CD4-positive, alpha-beta T cell treated with Interferon gamma for 1 hour (primary cell): ENCODE results near the gene CDK13.
"Not testable (repeated sequence)": the region's sequence is repeated elsewhere in the genome, so short reads cannot be mapped to it uniquely, and the experiment has no call there.

ENCODE experiments used
- DNase-seq: peaks from one replicate; pipeline ENCODE4 v3.0.0-alpha.2; 2020

The CDK13 gene

GRCh38 chr7:40105879-40106473 is 155.9 kb downstream of the CDK13 start:
- DNase-seq = no peak

- no peak for DNase-seq
Measured at GRCh38 chr7:40115936-40116335, 165.9 kb downstream of the CDK13 start.

DNA sequence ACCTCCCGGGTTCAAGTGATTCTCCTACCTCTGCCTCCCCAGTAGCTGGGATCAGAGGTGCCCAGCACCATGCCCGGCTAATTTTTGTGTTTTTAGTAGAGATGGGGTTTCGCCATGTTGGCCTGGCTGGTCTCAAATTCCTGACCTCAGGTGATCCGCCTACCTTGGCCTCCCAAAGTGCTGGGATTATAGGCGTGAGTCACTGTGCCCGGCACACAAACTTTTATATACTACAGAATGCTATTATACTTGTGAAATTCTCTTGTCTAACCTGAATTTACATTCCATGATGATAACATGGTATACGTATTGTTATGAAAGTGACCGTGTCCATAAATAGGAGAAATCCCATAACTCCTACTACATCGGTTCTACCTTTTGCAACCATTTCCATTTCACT is 167.1 kb downstream of the CDK13 start:
- not testable (repeated sequence) for DNase-seq

DNA sequence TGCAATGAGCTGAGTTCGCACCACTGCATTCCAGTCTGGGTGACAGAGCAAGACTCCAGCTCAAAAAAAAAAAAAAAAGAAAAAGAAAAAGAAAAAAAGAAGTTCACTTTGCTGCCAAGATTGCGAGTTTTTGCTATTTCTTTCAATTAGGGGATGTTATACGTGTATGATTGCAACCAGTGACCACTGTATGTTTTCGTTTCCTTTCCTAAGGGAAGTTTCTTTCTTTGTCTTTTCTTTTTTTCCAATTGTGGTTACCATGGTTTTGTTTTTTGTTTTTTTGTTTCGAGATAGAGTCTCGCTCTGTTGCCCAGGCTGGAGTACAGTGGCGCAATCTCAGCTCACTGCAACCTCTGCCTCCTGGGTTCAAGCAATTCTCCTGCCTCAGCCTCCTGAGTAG is 168.1 kb downstream of the CDK13 start:
- DNase-seq = not testable (repeated sequence)

GRCh38 chr7:40120020-40120419 is 170.0 kb downstream of the CDK13 start:
- no peak for DNase-seq

DNA sequence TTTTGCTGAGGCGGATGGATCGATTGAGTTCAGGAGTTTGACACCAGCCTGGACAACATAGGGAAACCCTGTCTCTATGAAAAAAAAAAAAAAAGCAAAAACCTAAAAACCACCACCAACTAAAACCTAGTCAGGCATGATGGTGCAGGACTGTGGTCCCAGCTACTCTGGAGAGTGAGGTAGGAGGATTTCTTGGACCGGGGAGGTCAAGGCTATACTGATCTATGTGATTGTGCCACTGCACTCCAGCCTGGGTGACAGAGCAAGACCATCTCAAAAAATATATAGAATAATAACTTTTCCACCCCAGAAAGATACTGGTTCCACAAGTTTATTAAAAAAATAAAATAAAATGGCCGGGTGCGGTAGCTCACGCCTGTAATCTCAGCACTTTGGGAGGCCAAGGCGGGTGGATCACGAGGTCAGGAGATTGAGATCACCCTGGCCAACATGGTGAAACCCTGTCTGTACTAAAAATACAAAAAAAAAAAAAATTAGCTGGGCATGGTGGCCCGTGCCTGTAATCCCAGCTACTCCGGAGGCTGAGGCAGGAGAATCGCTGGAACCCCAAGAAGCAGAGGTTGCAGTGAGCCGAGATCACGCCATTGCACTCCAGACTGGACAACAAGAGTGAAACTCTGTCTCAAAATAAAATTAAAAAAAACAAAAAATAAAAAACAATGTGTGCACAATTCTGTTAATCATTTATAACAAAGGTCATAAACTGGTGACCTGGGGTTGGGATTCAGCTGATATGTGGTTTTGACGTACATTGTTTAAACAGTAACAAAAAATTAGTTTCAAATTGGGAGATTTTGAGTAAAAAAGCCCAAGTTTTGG is 172.3 kb downstream of the CDK13 start:
- not testable (repeated sequence) for DNase-seq

- no peak for DNase-seq
Measured at GRCh38 chr7:40122940-40123254, 172.8 kb downstream of the CDK13 start.

- DNase-seq = no peak
Measured at GRCh38 chr7:40133561-40134427, 183.7 kb downstream of the CDK13 start.

DNA sequence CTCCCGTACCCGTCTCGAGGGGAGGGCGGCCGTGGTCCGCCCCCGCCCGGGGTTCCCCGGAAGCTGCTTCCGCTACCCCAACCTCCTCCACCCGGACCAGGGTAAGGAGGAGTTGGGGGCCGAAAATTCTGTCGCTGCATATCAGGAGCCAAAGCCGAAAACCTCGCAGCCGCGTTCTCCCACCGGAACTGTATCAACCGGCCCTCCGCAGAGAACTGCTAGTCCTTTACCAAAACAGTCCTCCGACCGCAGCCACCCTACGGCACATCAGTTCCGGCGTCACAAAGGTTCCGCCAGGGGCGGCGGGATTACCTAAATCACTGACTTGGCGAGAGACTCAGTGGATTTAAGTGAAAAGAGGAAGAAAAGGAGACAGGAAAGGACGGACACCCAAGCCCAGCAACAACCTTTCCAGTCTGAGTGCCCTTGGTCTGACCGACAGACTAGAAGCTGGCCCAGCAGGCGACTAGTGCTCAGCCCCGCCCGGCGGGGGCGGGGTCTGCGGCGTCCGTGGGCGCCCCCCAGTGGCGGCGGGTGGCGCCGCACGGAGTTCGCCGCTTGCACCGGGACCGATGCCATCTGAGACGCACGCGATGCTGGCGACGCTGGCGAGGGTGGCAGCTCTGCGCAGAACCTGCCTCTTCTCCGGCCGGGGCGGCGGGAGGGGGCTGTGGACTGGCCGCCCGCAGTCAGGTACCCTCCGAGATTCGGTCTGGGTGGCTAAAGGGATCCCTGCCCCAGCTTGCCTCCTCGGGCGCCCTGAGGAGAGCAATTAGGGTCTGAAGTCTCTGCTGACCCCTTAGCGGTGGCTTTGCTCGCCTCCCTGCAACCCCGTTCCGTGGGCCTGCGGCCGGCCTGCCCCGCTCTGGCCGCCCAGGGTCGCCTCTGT is 184.6 kb downstream of the CDK13 start, which contains the start of the genes MPLKIP and SUGCT:
MPLKIP (minus strand) TSS at position 195 of the 889 bp plus-strand sequence; CDS start at position 140, 55 bp downstream.
SUGCT (plus strand) TSS at position 578 of the 889 bp plus-strand sequence.
- peak; percentile 85 for DNase-seq

GRCh38 chr7:40135317-40135610 is 185.2 kb downstream of the CDK13 start:
- DNase-seq = no peak

DNA sequence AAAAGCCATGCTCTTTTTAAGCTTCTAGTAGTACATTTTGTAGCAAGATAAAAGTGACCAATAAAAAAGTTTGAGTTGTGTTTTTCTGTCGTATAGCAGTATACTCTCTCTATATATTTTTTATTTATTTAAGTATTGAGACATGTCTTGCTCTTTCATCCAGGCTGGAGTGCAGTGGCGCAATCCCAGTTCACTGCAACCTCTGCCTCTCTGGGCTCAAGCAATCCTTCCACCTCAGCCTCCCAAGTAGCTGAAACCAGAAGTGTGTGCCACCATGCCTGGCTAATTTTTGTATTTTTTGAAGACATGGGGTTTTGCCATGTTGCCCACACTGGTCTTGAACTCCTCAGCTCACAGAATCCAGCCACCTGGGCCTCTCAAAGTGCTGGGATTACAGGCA is 187.5 kb downstream of the CDK13 start:
- DNase-seq = no peak

DNA sequence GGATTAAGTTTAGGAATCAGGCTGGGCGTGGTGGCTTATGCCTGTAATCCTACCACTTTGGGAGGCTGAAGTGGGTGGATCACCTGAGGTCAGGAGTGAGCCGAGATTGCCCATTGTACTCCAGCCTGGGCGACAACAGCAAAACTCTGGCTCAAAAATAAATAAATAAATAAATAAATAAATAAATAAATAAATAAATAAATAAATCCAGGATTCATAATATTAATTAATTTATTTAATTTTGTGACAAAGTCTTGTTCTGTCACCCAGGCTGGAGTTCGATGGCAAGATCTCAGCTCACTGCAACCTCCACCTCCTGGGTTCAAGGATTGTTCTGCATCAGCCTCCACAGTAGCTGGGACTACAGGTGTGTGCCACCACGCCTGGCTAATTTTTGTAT is 188.9 kb downstream of the CDK13 start:
- DNase-seq = no peak

DNA sequence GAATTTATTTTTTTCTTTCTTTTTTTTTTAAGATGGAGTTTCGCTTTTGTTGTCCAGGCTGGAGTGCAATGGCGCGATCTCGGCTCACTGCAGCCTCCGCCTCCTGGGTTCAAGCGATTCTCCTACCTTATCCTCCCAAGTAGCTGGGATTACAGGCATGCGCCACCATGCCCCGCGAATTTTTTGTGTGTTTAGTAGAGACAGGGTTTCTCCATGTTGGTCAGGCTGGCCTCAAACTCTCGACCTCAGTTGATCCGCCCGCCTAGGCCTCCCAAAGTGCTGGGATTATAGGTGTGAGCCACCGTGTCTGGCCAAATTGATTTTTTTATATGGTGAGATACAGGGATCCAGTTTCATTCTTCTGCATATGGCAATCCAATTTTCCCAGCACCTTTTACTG is 189.8 kb downstream of the CDK13 start:
- DNase-seq = not testable (repeated sequence)

- not testable (repeated sequence) for DNase-seq
Measured at GRCh38 chr7:40141916-40142315, 191.9 kb downstream of the CDK13 start.

- not testable (repeated sequence) for DNase-seq
Measured at GRCh38 chr7:40145596-40146130, 195.6 kb downstream of the CDK13 start.

GRCh38 chr7:40147371-40148246 is 197.6 kb downstream of the CDK13 start:
- DNase-seq = no peak

GRCh38 chr7:40148247-40148580 is 198.2 kb downstream of the CDK13 start:
- not testable (repeated sequence) for DNase-seq

GRCh38 chr7:40148671-40149070 is 198.6 kb downstream of the CDK13 start:
- DNase-seq = no peak
